Osteoblast (primary cell): ENCODE measurements around the gene SLC13A5. TPM values are rescaled to one million over a fixed set of nuclear protein-coding genes. Genes with fewer than 3 reads are reported as not detected.
"Not testable (repeated sequence)": the region's sequence is repeated elsewhere in the genome, so short reads cannot be mapped to it uniquely, and the experiment has no call there.

Experiments
- DNase-seq: peaks from one replicate; pipeline ENCODE4 v3.0.0; 2011; ENCODE audit warnings: low spot score, mixed read lengths; ENCODE audit not compliant: insufficient read length; ENCODE audit errors: missing footprints
- H2AFZ ChIP-seq: 2 replicates; pipeline ENCODE4 v1.6.0; 2011; ENCODE audit warnings: mild to moderate bottlenecking, low read length
- H3K27ac ChIP-seq: 2 replicates; pipeline ENCODE4 v1.5.1; 2011; ENCODE audit warnings: mild to moderate bottlenecking, low read depth, low read length, moderate library complexity
- H3K27me3 ChIP-seq: 2 replicates; pipeline ENCODE4 v1.6.0; 2012; ENCODE audit warnings: mild to moderate bottlenecking, control low read depth, inconsistent platforms, low read length, moderate library complexity; ENCODE audit not compliant: insufficient read depth
- H3K36me3 ChIP-seq: 2 replicates; pipeline ENCODE4 v1.5.1; 2011; ENCODE audit warnings: mild to moderate bottlenecking, low read length, control low read depth, moderate library complexity; ENCODE audit not compliant: insufficient read depth
- H3K4me1 ChIP-seq: 2 replicates; pipeline ENCODE4 v1.5.1; 2011; ENCODE audit warnings: mild to moderate bottlenecking, low read length, control low read depth, moderate library complexity; ENCODE audit not compliant: insufficient read depth
- H3K4me2 ChIP-seq: 2 replicates; pipeline ENCODE4 v1.6.0; 2011; ENCODE audit warnings: mild to moderate bottlenecking, low read length; ENCODE audit not compliant: insufficient read depth
- H3K4me3 ChIP-seq: fragments of 200-600 bp; sonication (generic); 3 replicates; pipeline ENCODE4 v1.5.1; 2012; ENCODE audit warnings: mild to moderate bottlenecking, low read length, inconsistent platforms; ENCODE audit not compliant: insufficient read depth
- H3K79me2 ChIP-seq: 2 replicates; pipeline ENCODE4 v1.6.0; 2012; ENCODE audit warnings: mild to moderate bottlenecking, low read length, control low read depth, inconsistent platforms; ENCODE audit not compliant: insufficient read depth
- H3K9me3 ChIP-seq: 2 replicates; pipeline ENCODE4 v1.5.1; 2011; ENCODE audit warnings: low read depth, low read length, control low read depth
- H4K20me1 ChIP-seq: 2 replicates; pipeline ENCODE4 v1.6.0; 2012; ENCODE audit warnings: mild to moderate bottlenecking, low read length, control low read depth; ENCODE audit not compliant: insufficient read depth
- total RNA-seq: library from RNA; depleted of rRNA; stranded (reverse); fragments of >200 nt; gene quantifications from 2 replicates; pipeline ENCODE4 v1.2.3, GENCODE V29; 2012
- TF ChIP-seq, protein P1 (sequence below): IDR thresholded peaks from 2 replicates; pipeline ENCODE4 v1.5.1; 2011; ENCODE audit warnings: mild to moderate bottlenecking, low read depth, low read length, moderate library complexity; ENCODE audit errors: extremely low read depth

SLC13A5 gene
- total RNA-seq, 1 donor: not detected

DNA sequence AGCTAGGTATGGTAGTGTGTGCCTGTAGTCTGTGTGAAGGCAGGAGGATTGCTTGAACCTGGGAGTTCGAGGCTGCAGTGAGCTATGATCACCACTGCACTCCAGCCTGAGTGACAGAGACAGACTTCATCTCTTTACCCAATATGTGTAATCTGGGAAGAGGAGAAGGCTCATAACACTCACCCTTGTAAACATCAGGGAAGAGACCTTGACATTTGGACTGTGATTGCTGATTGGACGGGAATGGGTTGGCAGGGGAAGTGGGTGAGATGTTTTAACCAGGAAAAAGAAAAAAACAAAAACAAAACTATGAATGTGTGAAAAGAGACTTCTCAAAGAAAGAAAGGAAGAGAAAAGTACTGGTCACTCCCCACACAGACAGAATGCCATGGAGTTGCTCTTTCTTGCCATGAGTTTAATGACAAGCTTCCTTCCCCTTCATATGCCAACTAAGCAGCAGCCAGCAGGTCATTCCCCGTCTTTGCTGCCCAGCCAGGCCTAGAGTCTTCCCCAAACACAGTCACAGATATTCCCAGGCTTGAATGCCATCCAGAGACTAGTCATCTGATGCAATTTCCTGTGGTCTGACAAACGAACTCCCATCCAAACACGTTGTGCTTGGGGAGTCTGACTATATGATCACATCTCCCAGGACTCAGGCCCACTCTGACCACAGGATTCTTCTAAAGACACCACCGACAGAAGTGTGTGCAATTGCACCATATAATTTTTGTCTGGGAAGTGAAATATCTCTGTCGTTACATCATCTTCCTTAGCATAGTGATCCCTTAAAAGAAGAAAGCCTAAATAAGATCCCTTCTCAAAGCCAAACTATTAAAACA lies 39.1 kb upstream of the SLC13A5 start:
- Histone ChIP-seq H3K36me3 (no peaks in the 10 kb centered on the region), H4K20me1 (no peaks in the 10 kb centered on the region), H3K4me2 (peak overlapping the region; percentile 75), H3K9me3 (no peaks in the 10 kb centered on the region), H3K79me2 (no peaks in the 10 kb centered on the region), H3K27me3 (no peaks in the 10 kb centered on the region), H3K4me3 (peak overlapping the region; percentile 30), H3K27ac (peak overlapping the region; percentile 99), H3K4me1 (peaks cover 40% of the 10 kb centered on the region), H2AFZ (peak overlapping the region; percentile 75)
- TF ChIP-seq, protein P1, sequence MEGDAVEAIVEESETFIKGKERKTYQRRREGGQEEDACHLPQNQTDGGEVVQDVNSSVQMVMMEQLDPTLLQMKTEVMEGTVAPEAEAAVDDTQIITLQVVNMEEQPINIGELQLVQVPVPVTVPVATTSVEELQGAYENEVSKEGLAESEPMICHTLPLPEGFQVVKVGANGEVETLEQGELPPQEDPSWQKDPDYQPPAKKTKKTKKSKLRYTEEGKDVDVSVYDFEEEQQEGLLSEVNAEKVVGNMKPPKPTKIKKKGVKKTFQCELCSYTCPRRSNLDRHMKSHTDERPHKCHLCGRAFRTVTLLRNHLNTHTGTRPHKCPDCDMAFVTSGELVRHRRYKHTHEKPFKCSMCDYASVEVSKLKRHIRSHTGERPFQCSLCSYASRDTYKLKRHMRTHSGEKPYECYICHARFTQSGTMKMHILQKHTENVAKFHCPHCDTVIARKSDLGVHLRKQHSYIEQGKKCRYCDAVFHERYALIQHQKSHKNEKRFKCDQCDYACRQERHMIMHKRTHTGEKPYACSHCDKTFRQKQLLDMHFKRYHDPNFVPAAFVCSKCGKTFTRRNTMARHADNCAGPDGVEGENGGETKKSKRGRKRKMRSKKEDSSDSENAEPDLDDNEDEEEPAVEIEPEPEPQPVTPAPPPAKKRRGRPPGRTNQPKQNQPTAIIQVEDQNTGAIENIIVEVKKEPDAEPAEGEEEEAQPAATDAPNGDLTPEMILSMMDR: no peak
- peak; percentile 95 for DNase-seq

DNA sequence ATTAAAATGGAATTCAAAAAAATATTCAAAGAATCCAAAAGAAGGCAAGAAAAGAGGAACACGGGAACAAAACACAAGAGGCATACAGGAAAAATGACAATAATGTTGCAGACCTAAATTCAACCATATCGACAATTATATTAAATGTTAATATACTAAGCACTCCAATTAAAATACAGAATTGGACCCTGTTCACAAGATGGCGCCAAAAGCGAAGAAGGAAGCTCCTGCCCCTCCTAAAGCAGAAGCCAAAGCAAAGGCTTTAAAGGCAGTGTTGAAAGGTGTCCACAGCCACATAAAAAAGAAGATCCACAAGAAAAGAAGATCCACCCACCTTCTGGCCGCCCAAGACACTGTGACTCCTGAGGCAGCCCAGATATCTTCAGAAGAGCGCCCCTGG lies 36.4 kb upstream of the SLC13A5 start:
- no peaks in the 10 kb centered on the region for H3K79me2 ChIP-seq
- peaks cover 24% of the 10 kb centered on the region for H3K4me1 ChIP-seq
- DNase-seq: no peak
- H3K36me3 ChIP-seq: no peaks in the 10 kb centered on the region
- no peaks in the 10 kb centered on the region for H4K20me1 ChIP-seq
- peak overlapping the region; percentile 25 for H2AFZ ChIP-seq
- H3K4me2 ChIP-seq: no peak overlapping the region
- TF ChIP-seq, protein P1: peak; percentile 28
- no peak overlapping the region for H3K27ac ChIP-seq
- H3K27me3 ChIP-seq: peaks cover 3% of the 10 kb centered on the region
- H3K9me3 ChIP-seq: no peaks in the 10 kb centered on the region
- no peak overlapping the region for H3K4me3 ChIP-seq

DNA sequence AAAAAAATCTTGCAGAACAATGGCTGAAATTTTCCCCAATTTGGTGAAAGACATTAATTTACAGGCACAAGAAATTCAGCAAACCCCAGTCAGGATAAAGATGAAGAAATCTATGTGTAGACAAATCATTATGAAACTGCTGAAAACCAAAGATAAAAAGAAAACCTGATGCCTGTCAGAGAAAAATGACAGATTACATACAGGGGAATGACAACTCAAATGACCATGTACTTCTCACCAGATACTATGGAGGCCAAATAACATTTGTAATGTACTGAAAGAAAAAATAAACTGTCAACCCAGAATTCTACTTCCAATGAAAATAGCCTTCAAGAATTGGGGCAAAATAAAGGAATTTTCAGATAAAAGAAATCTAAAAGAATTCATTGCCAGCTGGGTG lies 35.4 kb upstream of the SLC13A5 start:
- Histone ChIP-seq H4K20me1 (no peaks in the 10 kb centered on the region), H3K27me3 (peaks cover 3% of the 10 kb centered on the region), H3K79me2 (no peaks in the 10 kb centered on the region), H3K4me3 (no peak overlapping the region), H3K27ac (no peak overlapping the region), H3K4me2 (no peak overlapping the region), H3K9me3 (no peaks in the 10 kb centered on the region), H3K36me3 (no peaks in the 10 kb centered on the region), H2AFZ (no peak overlapping the region), H3K4me1 (peaks cover 20% of the 10 kb centered on the region)
- TF ChIP-seq, protein P1: no peak
- DNase-seq: no peak

DNA sequence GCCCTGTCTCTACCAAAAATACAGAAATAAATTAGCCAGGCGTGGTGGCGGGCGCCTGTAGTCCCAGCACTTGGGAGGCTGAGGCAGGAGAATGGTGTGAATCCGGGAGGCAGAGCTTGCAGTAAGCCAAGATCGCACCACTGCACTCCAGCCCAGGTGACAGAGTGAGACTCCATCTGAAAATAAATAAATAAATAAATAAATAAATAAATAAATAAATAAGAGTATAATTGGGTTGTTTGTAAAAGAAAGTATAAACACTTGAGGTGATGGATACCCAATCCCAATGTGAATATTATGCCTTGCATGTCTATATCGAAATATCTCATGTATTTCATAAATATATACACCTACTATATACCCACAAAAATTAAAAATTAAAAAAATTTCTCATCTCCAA lies 33.5 kb upstream of the SLC13A5 start:
- peaks cover 12% of the 10 kb centered on the region for H3K27me3 ChIP-seq
- not testable (repeated sequence) for H3K79me2 ChIP-seq, H3K27ac ChIP-seq, H3K4me1 ChIP-seq, DNase-seq, H4K20me1 ChIP-seq, H3K36me3 ChIP-seq, H3K9me3 ChIP-seq, H2AFZ ChIP-seq, H3K4me3 ChIP-seq, H3K4me2 ChIP-seq
